Lower leg skin (tissue), 3 donors: ENCODE data around the gene CDK17.

Experiments
- POLR2A ChIP-seq, 2 donors: fragments of 450-650 bp; IDR thresholded peaks; one replicate each; pipeline ENCODE4 v1.6.1; 2016 to 2017; ENCODE audit warnings: antibody characterized with exemption in 2 of 2, mild to moderate bottlenecking in 1 of 2, moderate library complexity in 1 of 2
- TF ChIP-seq, protein P1 (sequence below), 3 donors: fragments of 450-650 bp; IDR thresholded peaks; one replicate each; pipeline ENCODE4 v1.5.1; 2016; ENCODE audit warnings: antibody characterized with exemption in 3 of 3, mild to moderate bottlenecking in 3 of 3, moderate library complexity in 2 of 3

DNA sequence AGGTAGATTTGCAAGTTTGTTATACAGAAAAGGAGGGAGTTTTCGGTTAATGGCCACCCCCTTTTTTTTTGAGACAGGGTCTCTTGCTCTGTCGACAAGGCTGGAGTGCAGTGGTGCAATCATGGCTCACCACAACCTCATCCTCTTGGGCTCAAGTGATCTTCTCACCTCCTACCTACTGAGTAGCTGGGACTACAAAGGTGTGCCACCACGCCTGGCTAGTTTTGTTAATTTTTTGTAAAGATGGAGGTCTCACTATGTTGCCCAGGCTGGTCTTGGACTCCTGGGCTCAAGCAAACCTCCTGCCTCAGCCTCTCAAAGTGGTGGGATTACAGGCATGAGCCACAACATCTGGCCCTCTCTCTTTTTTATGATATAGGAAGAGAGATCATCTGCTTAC is 94.6 kb downstream of the CDK17 start:
- TF ChIP-seq, protein P1, sequence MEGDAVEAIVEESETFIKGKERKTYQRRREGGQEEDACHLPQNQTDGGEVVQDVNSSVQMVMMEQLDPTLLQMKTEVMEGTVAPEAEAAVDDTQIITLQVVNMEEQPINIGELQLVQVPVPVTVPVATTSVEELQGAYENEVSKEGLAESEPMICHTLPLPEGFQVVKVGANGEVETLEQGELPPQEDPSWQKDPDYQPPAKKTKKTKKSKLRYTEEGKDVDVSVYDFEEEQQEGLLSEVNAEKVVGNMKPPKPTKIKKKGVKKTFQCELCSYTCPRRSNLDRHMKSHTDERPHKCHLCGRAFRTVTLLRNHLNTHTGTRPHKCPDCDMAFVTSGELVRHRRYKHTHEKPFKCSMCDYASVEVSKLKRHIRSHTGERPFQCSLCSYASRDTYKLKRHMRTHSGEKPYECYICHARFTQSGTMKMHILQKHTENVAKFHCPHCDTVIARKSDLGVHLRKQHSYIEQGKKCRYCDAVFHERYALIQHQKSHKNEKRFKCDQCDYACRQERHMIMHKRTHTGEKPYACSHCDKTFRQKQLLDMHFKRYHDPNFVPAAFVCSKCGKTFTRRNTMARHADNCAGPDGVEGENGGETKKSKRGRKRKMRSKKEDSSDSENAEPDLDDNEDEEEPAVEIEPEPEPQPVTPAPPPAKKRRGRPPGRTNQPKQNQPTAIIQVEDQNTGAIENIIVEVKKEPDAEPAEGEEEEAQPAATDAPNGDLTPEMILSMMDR (IDR thresholded peaks at IDR 0.05) = no peak
- no peak for TF ChIP-seq POLR2A (IDR thresholded peaks at IDR 0.05)
